Tibial artery (tissue), 4 donors: ENCODE measurements around the gene HOXB1.
"Not testable (repeated sequence)": the region's sequence is repeated elsewhere in the genome, so short reads cannot be mapped to it uniquely, and the experiment has no call there.

ENCODE experiments used
- DNase-seq, 2 donors: peaks; one replicate each; pipeline ENCODE4 v3.0.0-alpha.2; 2019
- H3K27ac ChIP-seq, 2 donors: fragments of 200-600 bp; sonication (generic) in 1 of 2; 1 replicate in 1 of 2; 2 replicates in 1 of 2; pipeline ENCODE4 v1.5.1; 2018 to 2019; ENCODE audit warnings: mild to moderate bottlenecking in 1 of 2
- H3K27me3 ChIP-seq, 2 donors: fragments of 200-600 bp; sonication (generic) in 1 of 2; one replicate each; pipeline versions ENCODE4 v1.5.1 to v1.6.0; 2016 to 2019
- H3K36me3 ChIP-seq, 3 donors: fragments of 200-600 bp; sonication (generic) in 2 of 3; one replicate each; pipeline ENCODE4 v1.5.1; 2016 to 2019; ENCODE audit warnings: mild to moderate bottlenecking in 2 of 3
- H3K4me1 ChIP-seq, 4 donors: fragments of 200-600 bp; sonication (generic) in 2 of 4; 1 replicate in 3 of 4; 2 replicates in 1 of 4; pipeline ENCODE4 v1.5.1; 2016 to 2019
- H3K4me3 ChIP-seq, 2 donors: fragments of 200-600 bp; sonication (generic) in 1 of 2; 1 replicate in 1 of 2; 2 replicates in 1 of 2; pipeline ENCODE4 v1.5.1; 2018 to 2019; ENCODE audit warnings: mild to moderate bottlenecking in 2 of 2
- H3K9me3 ChIP-seq, 3 donors: fragments of 200-600 bp; sonication (generic) in 1 of 3; one replicate each; pipeline ENCODE4 v1.5.1; 2016 to 2019
- intact Hi-C: fragments of 100-400 bp; cut with DNase I; formaldehyde crosslinking; loops from one replicate; pipeline ENCODE4 v1.15.0; 2023; ENCODE audit warnings: low total_unique reads
- TF ChIP-seq, protein P1 (sequence below), 2 experiments: fragments of 200-600 bp in 1 of 2; fragments of 450-650 bp in 1 of 2; IDR thresholded peaks; one replicate each; pipeline ENCODE4 v1.5.1; 2017 to 2019; ENCODE audit warnings: antibody characterized with exemption in 2 of 2, mild to moderate bottlenecking in 1 of 2, moderate library complexity in 1 of 2

Gene HOXB1

DNA sequence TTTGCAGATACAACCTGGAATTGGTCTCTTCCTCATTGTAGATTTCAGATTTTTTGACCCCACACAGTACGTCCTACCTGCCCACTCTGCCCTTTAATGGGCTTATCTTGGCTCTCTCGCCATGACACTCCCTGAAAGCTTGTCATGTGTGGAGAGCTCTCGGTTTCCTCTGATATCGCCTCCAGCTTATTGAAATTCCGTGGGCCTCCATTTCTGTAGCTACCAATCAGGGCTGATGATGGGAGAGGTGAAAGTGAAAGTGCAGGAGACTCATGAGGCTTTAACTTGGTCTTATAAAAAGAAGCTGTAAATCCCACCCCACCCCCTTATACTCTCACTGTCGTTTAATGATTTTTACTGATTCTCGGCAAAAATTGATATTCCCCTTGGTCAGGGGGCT, 17.7 kb downstream of the HOXB1 start:
- no peaks in the 10 kb centered on the region for H3K36me3 ChIP-seq
- no peak for DNase-seq
- H3K27me3 ChIP-seq = peaks cover 0 to 68% of the 10 kb centered on the region in 2 donors
- H3K9me3 ChIP-seq = no peaks in the 10 kb centered on the region
- H3K4me3 ChIP-seq = no peak overlapping the region
- TF ChIP-seq, protein P1, sequence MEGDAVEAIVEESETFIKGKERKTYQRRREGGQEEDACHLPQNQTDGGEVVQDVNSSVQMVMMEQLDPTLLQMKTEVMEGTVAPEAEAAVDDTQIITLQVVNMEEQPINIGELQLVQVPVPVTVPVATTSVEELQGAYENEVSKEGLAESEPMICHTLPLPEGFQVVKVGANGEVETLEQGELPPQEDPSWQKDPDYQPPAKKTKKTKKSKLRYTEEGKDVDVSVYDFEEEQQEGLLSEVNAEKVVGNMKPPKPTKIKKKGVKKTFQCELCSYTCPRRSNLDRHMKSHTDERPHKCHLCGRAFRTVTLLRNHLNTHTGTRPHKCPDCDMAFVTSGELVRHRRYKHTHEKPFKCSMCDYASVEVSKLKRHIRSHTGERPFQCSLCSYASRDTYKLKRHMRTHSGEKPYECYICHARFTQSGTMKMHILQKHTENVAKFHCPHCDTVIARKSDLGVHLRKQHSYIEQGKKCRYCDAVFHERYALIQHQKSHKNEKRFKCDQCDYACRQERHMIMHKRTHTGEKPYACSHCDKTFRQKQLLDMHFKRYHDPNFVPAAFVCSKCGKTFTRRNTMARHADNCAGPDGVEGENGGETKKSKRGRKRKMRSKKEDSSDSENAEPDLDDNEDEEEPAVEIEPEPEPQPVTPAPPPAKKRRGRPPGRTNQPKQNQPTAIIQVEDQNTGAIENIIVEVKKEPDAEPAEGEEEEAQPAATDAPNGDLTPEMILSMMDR (IDR thresholded peaks at IDR 0.05) = no peak
- H3K27ac ChIP-seq = no peak overlapping the region
- no peaks in the 10 kb centered on the region for H3K4me1 ChIP-seq
- intact Hi-C loops = no loop called here

DNA sequence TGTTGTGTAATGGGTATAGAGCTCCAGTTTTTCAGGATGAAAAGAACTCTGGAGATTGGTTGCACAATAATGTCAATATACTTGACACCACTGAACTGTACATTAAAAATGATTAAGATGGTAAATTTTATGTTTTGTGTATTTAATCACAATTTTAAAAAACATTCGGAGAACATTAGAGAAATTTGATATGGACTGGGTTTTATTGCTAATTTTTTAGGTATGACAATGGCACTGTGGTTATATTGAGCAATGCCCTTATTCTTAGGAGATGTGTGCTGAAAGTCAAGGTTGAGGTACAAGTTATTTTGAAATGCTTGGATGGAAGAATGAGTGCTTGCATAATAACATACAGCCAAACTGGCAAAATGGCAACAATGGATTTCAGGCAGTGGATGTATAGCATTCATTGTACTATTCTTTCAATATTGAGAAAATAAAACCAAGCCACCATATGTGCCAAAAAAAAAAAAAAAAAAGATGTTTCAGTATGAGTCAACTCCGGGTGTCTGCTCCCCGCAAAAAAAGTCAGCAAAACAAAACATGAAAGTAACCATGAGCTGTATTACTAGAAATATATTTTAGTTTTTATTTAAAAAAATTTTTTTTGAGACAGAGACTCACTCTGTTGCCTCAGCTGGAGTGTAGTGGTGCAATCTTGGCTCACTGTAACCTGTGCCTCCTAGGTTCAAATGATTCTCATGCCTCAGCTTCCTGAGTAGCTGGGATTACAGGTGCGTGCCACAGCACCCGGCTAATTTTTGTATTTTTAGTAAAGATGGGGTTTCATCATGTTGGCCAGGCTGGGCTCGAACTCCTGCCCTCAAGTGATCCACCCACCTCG, 19.8 kb downstream of the HOXB1 start:
- TF ChIP-seq, protein P1 (IDR thresholded peaks at IDR 0.05) = no peak
- Histone ChIP-seq H3K36me3 (no peaks in the 10 kb centered on the region), H3K9me3 (no peaks in the 10 kb centered on the region), H3K27me3 (peaks cover 0 to 62% of the 10 kb centered on the region in 2 donors), H3K4me1 (no peaks in the 10 kb centered on the region), H3K27ac (no peak overlapping the region), H3K4me3 (no peak overlapping the region)
- intact Hi-C loops = no loop called here
- DNase-seq = no peak

DNA sequence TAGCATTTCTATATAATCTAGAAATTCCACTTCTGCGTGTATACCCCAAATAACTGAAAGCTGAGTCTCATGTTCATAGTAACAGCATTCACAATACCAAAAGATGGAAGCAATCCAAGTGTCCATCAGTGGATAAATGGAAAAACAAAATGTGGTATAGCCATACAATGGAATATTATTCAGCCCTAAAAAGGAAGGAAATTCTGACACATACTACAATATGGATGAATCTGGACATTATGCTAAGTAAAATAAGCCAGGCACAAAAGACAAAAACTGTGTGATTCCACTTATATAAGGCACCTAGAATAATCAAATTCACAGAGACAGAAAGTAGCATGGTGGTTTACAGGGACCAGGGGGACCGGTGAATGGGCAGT, 20.4 kb downstream of the HOXB1 start:
- Histone ChIP-seq H3K4me3 (no peak overlapping the region), H3K4me1 (no peaks in the 10 kb centered on the region), H3K36me3 (no peaks in the 10 kb centered on the region), H3K27ac (no peak overlapping the region), H3K9me3 (no peaks in the 10 kb centered on the region), H3K27me3 (peaks cover 0 to 58% of the 10 kb centered on the region in 2 donors)
- TF ChIP-seq, protein P1 (IDR thresholded peaks at IDR 0.05) = no peak
- intact Hi-C loops = no loop called here
- no peak for DNase-seq

DNA sequence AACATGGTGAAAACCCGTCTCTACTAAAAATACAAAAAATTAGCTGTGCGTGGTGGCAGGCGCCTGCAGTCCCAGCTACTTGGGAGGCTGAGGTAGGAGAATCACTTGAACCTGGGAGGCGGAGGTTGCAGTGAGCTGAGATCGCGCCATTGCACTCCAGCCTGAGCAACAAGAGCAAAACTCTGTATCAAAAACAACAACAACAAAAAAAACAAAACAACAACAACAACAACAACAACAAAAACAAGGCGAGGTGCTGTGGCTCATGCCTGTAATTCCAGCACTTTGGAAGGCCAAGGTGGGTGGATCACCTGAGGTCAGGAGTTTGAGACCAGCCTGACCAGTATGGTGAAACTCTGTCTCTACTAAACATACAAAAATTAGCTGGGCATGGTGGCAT, 21.1 kb downstream of the HOXB1 start:
- H3K4me1 ChIP-seq, DNase-seq, intact Hi-C loops, H3K9me3 ChIP-seq, H3K4me3 ChIP-seq, H3K36me3 ChIP-seq, H3K27ac ChIP-seq: not testable (repeated sequence)
- H3K27me3 ChIP-seq = peaks cover 0 to 52% of the 10 kb centered on the region in 2 donors

DNA sequence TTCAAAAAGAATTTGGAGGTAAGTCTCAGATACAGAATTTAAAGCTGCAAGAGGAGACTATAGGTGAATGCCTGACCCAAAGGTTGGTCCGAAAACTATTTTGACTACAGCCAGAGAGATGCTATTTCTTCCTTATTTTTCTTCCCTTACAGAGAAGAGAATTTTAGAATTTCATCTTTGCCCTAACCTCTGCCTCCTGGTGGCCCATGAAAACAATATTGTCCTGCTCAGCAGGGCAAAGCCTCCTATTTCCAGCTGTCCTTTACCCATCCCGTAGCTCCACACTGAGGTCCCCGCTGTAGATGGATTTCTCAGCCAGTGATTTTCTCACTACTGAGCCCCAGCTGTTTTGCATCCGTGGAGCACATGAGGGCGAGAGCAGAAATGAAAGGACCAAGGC, 24.6 kb downstream of the HOXB1 start:
- intact Hi-C loops = no loop called here
- TF ChIP-seq, protein P1 (IDR thresholded peaks at IDR 0.05) = no peak
- H3K27ac ChIP-seq = no peak overlapping the region

DNA sequence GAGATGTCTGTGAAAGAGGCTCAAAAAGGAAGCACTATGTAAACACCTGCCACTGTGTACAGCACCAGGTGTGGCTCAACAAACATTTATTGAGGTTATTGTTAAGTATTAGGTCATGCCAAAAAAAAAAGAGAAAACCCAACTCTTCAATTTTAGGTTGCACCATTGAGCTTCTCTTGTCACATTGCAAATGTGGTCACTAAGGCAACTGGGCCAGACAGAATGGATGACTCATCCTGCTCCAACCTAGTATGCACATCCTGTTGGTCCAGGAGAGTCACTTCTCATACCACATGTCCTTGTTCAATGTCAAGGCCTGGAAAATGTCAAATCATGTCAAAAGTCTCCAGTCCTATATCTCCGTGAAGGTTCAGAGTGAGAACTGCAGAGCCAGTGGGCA, 25.0 kb downstream of the HOXB1 start:
- H3K36me3 ChIP-seq = no peaks in the 10 kb centered on the region
- intact Hi-C loops = no loop called here
- no peak overlapping the region for H3K4me3 ChIP-seq

More for the DNA sequence above, 24.6 kb downstream of the HOXB1 start:
- Histone ChIP-seq H3K4me3 (no peak overlapping the region), H3K27me3 (peaks cover 0 to 42% of the 10 kb centered on the region in 2 donors), H3K9me3 (no peaks in the 10 kb centered on the region), H3K4me1 (no peaks in the 10 kb centered on the region), H3K36me3 (no peaks in the 10 kb centered on the region)
- no peak for DNase-seq

More for the DNA sequence above, 25.0 kb downstream of the HOXB1 start:
- Histone ChIP-seq H3K27me3 (peaks cover 0 to 41% of the 10 kb centered on the region in 2 donors), H3K27ac (no peak overlapping the region), H3K4me1 (no peaks in the 10 kb centered on the region), H3K9me3 (no peaks in the 10 kb centered on the region)
- TF ChIP-seq, protein P1 (IDR thresholded peaks at IDR 0.05) = no peak
- no peak for DNase-seq
